Measurements from ENCODE around the gene DELE1. TPM values are rescaled to one million over a fixed set of nuclear protein-coding genes. Genes with fewer than 3 reads are reported as not detected.

DELE1 gene
- total RNA-seq (100 to 1,000 TPM in 1 of 2 donors, 10 to 100 TPM in 1; 75.5 to 100 TPM), polyA plus RNA-seq (10 to 100 TPM; 25.0 to 79.6 TPM)
- long read RNA-seq, donor 1, full-length matches to known transcripts: 14 of 82 reads
- long read RNA-seq, donor 1, partial matches to known transcripts: 36 of 82 reads
- long read RNA-seq, donor 1, other reads (novel, unspliced or antisense): 32 of 82 reads
- long read RNA-seq, donor 2, full-length matches to known transcripts: 6 of 22 reads
- long read RNA-seq, donor 2, partial matches to known transcripts: 7 of 22 reads
- long read RNA-seq, donor 2, other reads (novel, unspliced or antisense): 9 of 22 reads

GRCh38 chr5:141923448-141924313 lies at the start of gene DELE1:
TSS of gene DELE1 (plus strand) at chr5:141923871. CDS start at chr5:141923942, 71 bp downstream.
- Histone ChIP-seq H3K36me3 (ENCODE audit: control insufficient read depth in 1 of 2, insufficient read depth in 2 of 2, low read length in 1 of 2) (peaks cover 0 to 2% of the 10 kb centered on the region in 2 donors), H3K9me3 (ENCODE audit: control insufficient read depth, low read length) (no peaks in the 10 kb centered on the region), H3K27me3 (ENCODE audit: control insufficient read depth in 1 of 2, insufficient read depth in 2 of 2, low read length in 1 of 2) (no peaks in the 10 kb centered on the region), H3K4me3 (ENCODE audit: low read length in 2 of 2) (peak within 1 kb of the TSS; percentile 27 to 49), H3K27ac (ENCODE audit: low read depth in 1 of 2, low read length in 2 of 2) (peak within 1 kb of the TSS; percentile 71 to 90), H3K4me1 (ENCODE audit: control insufficient read depth in 1 of 2, insufficient read depth in 2 of 2, low read length in 2 of 2) (no peaks in the 10 kb centered on the region)
- intact Hi-C loops (cut with DNase I): loop anchor here in 1 of 2 donors (5.0 kb wide), 1 partner anchor 44 kb away; the partner anchor contains the start of gene RNF14
- ATAC-seq (ENCODE audit: low FRiP score): peak; percentile 98
- peak; percentile 98 for DNase-seq
- WGBS, 2 donors: 0 to 1% methylated on average over 53 of the region's 53 CpGs

GRCh38 chr5:141873933-141874261 lies 49.8 kb upstream of the DELE1 start:
- Histone ChIP-seq H3K9me3 (ENCODE audit: control insufficient read depth, low read length) (no peaks in the 10 kb centered on the region), H3K4me3 (ENCODE audit: low read length in 2 of 2) (no peak overlapping the region), H3K4me1 (ENCODE audit: control insufficient read depth in 1 of 2, insufficient read depth in 2 of 2, low read length in 2 of 2) (peaks cover 0 to 1% of the 10 kb centered on the region in 2 donors), H3K27ac (ENCODE audit: low read depth in 1 of 2, low read length in 2 of 2) (no peak overlapping the region), H3K27me3 (ENCODE audit: control insufficient read depth in 1 of 2, insufficient read depth in 2 of 2, low read length in 1 of 2) (no peaks in the 10 kb centered on the region), H3K36me3 (ENCODE audit: control insufficient read depth in 1 of 2, insufficient read depth in 2 of 2, low read length in 1 of 2) (no peaks in the 10 kb centered on the region)
- no peak for ATAC-seq (ENCODE audit: low FRiP score)
- 83 to 86% methylated on average over 3 of the region's 3 CpGs for WGBS, 2 donors
- intact Hi-C loops (cut with DNase I): no loop called here
- DNase-seq: no peak

GRCh38 chr5:141874262-141874964 lies 49.3 kb upstream of the DELE1 start:
- Histone ChIP-seq H3K27ac (ENCODE audit: low read depth in 1 of 2, low read length in 2 of 2) (no peak overlapping the region), H3K4me1 (ENCODE audit: control insufficient read depth in 1 of 2, insufficient read depth in 2 of 2, low read length in 2 of 2) (peaks cover 0 to 1% of the 10 kb centered on the region in 2 donors), H3K9me3 (ENCODE audit: control insufficient read depth, low read length) (no peaks in the 10 kb centered on the region), H3K4me3 (ENCODE audit: low read length in 2 of 2) (no peak overlapping the region), H3K27me3 (ENCODE audit: control insufficient read depth in 1 of 2, insufficient read depth in 2 of 2, low read length in 1 of 2) (no peaks in the 10 kb centered on the region), H3K36me3 (ENCODE audit: control insufficient read depth in 1 of 2, insufficient read depth in 2 of 2, low read length in 1 of 2) (no peaks in the 10 kb centered on the region)
- DNase-seq (no peak), ATAC-seq (ENCODE audit: low FRiP score) (no peak)
- intact Hi-C loops (cut with DNase I): no loop called here
- WGBS, 2 donors: 81 to 82% methylated on average over 16 of the region's 16 CpGs

- Histone ChIP-seq H3K9me3 (ENCODE audit: control insufficient read depth, low read length) (no peaks in the 10 kb centered on the region), H3K36me3 (ENCODE audit: control insufficient read depth in 1 of 2, insufficient read depth in 2 of 2, low read length in 1 of 2) (no peaks in the 10 kb centered on the region), H3K4me1 (ENCODE audit: control insufficient read depth in 1 of 2, insufficient read depth in 2 of 2, low read length in 2 of 2) (peaks cover 0 to 1% of the 10 kb centered on the region in 2 donors), H3K27ac (ENCODE audit: low read depth in 1 of 2, low read length in 2 of 2) (no peak overlapping the region), H3K27me3 (ENCODE audit: control insufficient read depth in 1 of 2, insufficient read depth in 2 of 2, low read length in 1 of 2) (no peaks in the 10 kb centered on the region), H3K4me3 (ENCODE audit: low read length in 2 of 2) (no peak overlapping the region)
- WGBS, 2 donors: 56 to 61% methylated on average over 9 of the region's 9 CpGs
- DNase-seq: no peak
- ATAC-seq (ENCODE audit: low FRiP score): no peak
- intact Hi-C loops (cut with DNase I): loop anchor here in 1 of 2 donors (5.0 kb wide), 1 partner anchor 87 kb away; no protein-coding TSS in a partner anchor
These were observed 48.5 kb upstream of the DELE1 start for GRCh38 chr5:141875022-141875740.

GRCh38 chr5:141875795-141876627 lies 47.7 kb upstream of the DELE1 start:
- peak in 1 of 2 donors; percentile 78 for DNase-seq
- Histone ChIP-seq H3K27ac (ENCODE audit: low read depth in 1 of 2, low read length in 2 of 2) (no peak overlapping the region), H3K4me3 (ENCODE audit: low read length in 2 of 2) (no peak overlapping the region), H3K27me3 (ENCODE audit: control insufficient read depth in 1 of 2, insufficient read depth in 2 of 2, low read length in 1 of 2) (no peaks in the 10 kb centered on the region), H3K36me3 (ENCODE audit: control insufficient read depth in 1 of 2, insufficient read depth in 2 of 2, low read length in 1 of 2) (no peaks in the 10 kb centered on the region), H3K9me3 (ENCODE audit: control insufficient read depth, low read length) (no peaks in the 10 kb centered on the region), H3K4me1 (ENCODE audit: control insufficient read depth in 1 of 2, insufficient read depth in 2 of 2, low read length in 2 of 2) (peaks cover 0 to 1% of the 10 kb centered on the region in 2 donors)
- intact Hi-C loops (cut with DNase I): loop anchor here in 1 of 2 donors (5.0 kb wide), 1 partner anchor 86 kb away; no protein-coding TSS in a partner anchor
- 1 to 2% methylated on average over 50 to 65 of the region's 65 CpGs for WGBS, 2 donors
- no peak for ATAC-seq (ENCODE audit: low FRiP score)

- DNase-seq (peak in 1 of 2 donors; percentile 76), ATAC-seq (ENCODE audit: low FRiP score) (no peak)
- Histone ChIP-seq H3K4me1 (ENCODE audit: control insufficient read depth in 1 of 2, insufficient read depth in 2 of 2, low read length in 2 of 2) (peaks cover 0 to 1% of the 10 kb centered on the region in 2 donors), H3K36me3 (ENCODE audit: control insufficient read depth in 1 of 2, insufficient read depth in 2 of 2, low read length in 1 of 2) (no peaks in the 10 kb centered on the region), H3K9me3 (ENCODE audit: control insufficient read depth, low read length) (no peaks in the 10 kb centered on the region), H3K27ac (ENCODE audit: low read depth in 1 of 2, low read length in 2 of 2) (no peak overlapping the region), H3K27me3 (ENCODE audit: control insufficient read depth in 1 of 2, insufficient read depth in 2 of 2, low read length in 1 of 2) (no peaks in the 10 kb centered on the region), H3K4me3 (ENCODE audit: low read length in 2 of 2) (no peak overlapping the region)
- intact Hi-C loops (cut with DNase I): loop anchor here in 1 of 2 donors (5.0 kb wide), 1 partner anchor 86 kb away; no protein-coding TSS in a partner anchor
- WGBS, 2 donors: 1 to 2% methylated on average over 42 of the region's 42 CpGs
These were observed 46.9 kb upstream of the DELE1 start for GRCh38 chr5:141876628-141877355.
